Sigmoid colon (tissue), 7 donors: ENCODE results near the gene DRAM2. TPM values are rescaled to one million over a fixed set of nuclear protein-coding genes. Genes with fewer than 3 reads are reported as not detected.

ENCODE experiments used
- DNase-seq: peaks from one replicate; pipeline ENCODE4 v3.0.0-alpha.2; 2019
- H3K27ac ChIP-seq, 4 donors: fragments of 200-600 bp; sonication (generic); one replicate each; pipeline ENCODE4 v1.5.1; 2016 to 2019; ENCODE audit warnings: mild to moderate bottlenecking in 1 of 4
- H3K27me3 ChIP-seq, 3 donors: fragments of 200-600 bp; sonication (generic); one replicate each; pipeline ENCODE4 v1.5.1; 2019; ENCODE audit warnings: mild to moderate bottlenecking in 1 of 3
- H3K36me3 ChIP-seq, 4 donors: fragments of 200-600 bp; sonication (generic); one replicate each; pipeline ENCODE4 v1.5.1; 2016 to 2019
- H3K4me1 ChIP-seq, 4 donors: fragments of 200-600 bp; sonication (generic); one replicate each; pipeline ENCODE4 v1.5.1; 2017 to 2019
- H3K4me3 ChIP-seq, 4 donors: fragments of 200-600 bp; sonication (generic); one replicate each; pipeline ENCODE4 v1.5.1; 2017 to 2019; ENCODE audit warnings: mild to moderate bottlenecking in 2 of 4, moderate library complexity in 1 of 4
- H3K9me3 ChIP-seq, 4 donors: fragments of 200-600 bp in 3 of 4; sonication (generic) in 3 of 4; one replicate each; pipeline versions ENCODE4 v1.5.1 to v1.6.1; 2013 to 2019
- CTCF ChIP-seq, 4 experiments: fragments of 450-650 bp in 3 of 4; fragments of 200-600 bp in 1 of 4; IDR thresholded peaks; one replicate each; pipeline ENCODE4 v1.5.1; 2016 to 2019; ENCODE audit warnings: antibody characterized with exemption in 4 of 4, mild to moderate bottlenecking in 3 of 4, moderate library complexity in 2 of 4
- EP300 ChIP-seq, 4 donors: sonication (generic); formaldehyde crosslinking; IDR thresholded peaks; one replicate each; pipeline ENCODE4 v1.6.1; 2017; ENCODE audit warnings: antibody characterized with exemption in 4 of 4
- POLR2A ChIP-seq, 2 donors: fragments of 450-650 bp; IDR thresholded peaks; one replicate each; pipeline ENCODE4 v1.6.1; 2016; ENCODE audit warnings: antibody characterized with exemption in 2 of 2, mild to moderate bottlenecking in 2 of 2, moderate library complexity in 2 of 2
- POLR2AphosphoS5 ChIP-seq, 4 donors: sonication (generic); formaldehyde crosslinking; IDR thresholded peaks; one replicate each; pipeline ENCODE4 v1.6.1; 2017; ENCODE audit warnings: antibody characterized with exemption in 4 of 4
- WGBS, 2 donors: extraction: QIAGEN DNeasy Blood & Tissue Kit; methylation state at CpG; one replicate each; pipeline ENCODE4 v1.1.7; 2013; 5-methylcytosine and 5-hydroxymethylcytosine counted together
- intact Hi-C: fragments of 100-400 bp; cut with DNase I; formaldehyde crosslinking; loops from one replicate; pipeline ENCODE4 v1.15.1; 2023
- polyA plus RNA-seq, 3 donors: library from polyadenylated mRNA; stranded (reverse); fragments of 200-250 nt; gene quantifications; one replicate each; pipeline ENCODE4 v1.2.3, GENCODE V29; 2013
- total RNA-seq, 4 donors: library from RNA; depleted of rRNA; stranded (reverse); fragments of >200 nt; gene quantifications; one replicate each; pipeline ENCODE4 v1.1.0, GENCODE V29; 2016
- donor health status: healthy with polysubstance abuse.
- donor health status: Bipolar disorder and iron deficiency.
- donor health status: healthy.

The DRAM2 gene
- total and polyA plus RNA-seq, 7 donors = 27.0 to 69.6 (median 52.1) TPM

DNA sequence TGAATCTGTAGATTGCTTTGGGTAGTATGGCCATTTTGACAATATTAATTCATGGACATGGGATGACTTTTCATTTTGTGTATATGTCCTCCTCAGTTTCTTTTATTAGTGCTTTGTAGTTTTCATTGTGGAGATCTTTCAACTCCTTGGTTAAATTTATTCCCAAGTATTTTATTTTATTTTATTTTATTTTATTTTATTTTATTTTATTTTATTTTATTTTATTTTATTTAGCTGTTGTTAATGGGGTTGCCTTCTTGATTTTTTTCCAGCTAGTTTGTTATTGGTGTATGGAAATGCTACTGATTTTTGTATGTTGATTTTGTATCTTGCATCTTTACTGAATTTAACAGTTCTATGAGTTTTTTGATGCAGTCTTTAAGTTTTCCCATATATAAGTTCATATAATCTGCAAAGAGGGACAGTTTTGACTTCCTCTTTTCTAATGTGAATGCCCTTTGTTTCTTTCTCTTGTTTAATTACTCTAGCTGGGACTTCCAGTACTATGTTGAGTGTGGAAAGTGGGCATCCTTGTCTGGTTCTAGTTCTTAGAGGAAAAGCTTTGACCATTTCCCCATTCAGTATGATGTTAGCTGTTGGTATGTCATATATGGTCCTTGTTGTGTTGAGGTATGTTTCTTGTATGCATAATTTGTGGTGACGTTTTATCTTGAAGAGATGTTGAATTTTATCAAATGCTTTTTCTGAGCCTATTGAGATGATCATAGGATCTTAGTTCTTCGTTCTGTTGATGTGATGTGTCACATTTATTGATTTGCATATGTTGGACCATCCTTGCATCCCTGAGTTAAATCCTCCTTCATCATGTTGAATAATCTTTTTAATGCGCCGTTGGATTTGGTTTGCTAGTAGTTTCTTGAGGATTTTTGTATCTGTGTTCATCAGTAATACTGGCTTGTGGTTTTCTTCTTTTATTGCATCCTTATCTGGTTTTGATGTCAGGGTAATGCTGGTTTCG, 14.4 kb upstream of the DRAM2 start:
- H3K9me3 ChIP-seq = no peaks in the 10 kb centered on the region
- no peaks in the 10 kb centered on the region for H3K4me1 ChIP-seq
- WGBS, 2 donors = 95 to 96% methylated on average over 5 of the region's 5 CpGs
- H3K4me3 ChIP-seq = no peak overlapping the region
- H3K27me3 ChIP-seq = no peaks in the 10 kb centered on the region
- H3K36me3 ChIP-seq = peaks cover 0 to 48% (median 12%) of the 10 kb centered on the region in 4 donors
- TF ChIP-seq EP300 (IDR thresholded peaks at IDR 0.05) (no peak), POLR2AphosphoS5 (IDR thresholded peaks at IDR 0.05) (no peak)
- no peak overlapping the region for H3K27ac ChIP-seq
- intact Hi-C loops = no loop called here
- no peak for DNase-seq

DNA sequence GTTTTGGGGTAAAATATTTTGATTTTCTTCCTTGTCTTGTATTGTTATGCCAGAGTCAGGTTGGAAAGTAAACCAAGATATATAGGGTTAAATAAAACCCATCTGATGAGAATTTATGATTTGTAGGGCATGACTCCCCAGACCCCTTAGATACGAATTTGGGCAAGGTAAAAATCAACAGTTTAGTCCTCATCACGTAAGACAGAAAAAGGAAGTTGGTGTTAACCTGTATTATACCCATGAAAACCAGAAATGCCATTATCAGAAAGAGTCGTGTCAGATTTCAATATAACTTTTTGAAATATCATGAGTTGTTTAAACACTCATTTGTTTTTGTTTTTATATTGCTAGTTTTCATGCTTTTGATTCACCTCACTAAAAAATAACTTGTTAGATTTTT, 11.9 kb upstream of the DRAM2 start:
- TF ChIP-seq POLR2A (IDR thresholded peaks at IDR 0.05) (no peak), POLR2AphosphoS5 (IDR thresholded peaks at IDR 0.05) (no peak), EP300 (IDR thresholded peaks at IDR 0.05) (no peak), CTCF (IDR thresholded peaks at IDR 0.05) (no peak)
- Histone ChIP-seq H3K27ac (no peak overlapping the region), H3K4me3 (no peak overlapping the region), H3K4me1 (no peaks in the 10 kb centered on the region), H3K27me3 (no peaks in the 10 kb centered on the region), H3K9me3 (no peaks in the 10 kb centered on the region), H3K36me3 (peaks cover 12 to 62% (median 16%) of the 10 kb centered on the region in 4 donors)
- no peak for DNase-seq
- intact Hi-C loops = no loop called here
- 39 to 53% methylated on average over 3 of the region's 3 CpGs for WGBS, 2 donors

DNA sequence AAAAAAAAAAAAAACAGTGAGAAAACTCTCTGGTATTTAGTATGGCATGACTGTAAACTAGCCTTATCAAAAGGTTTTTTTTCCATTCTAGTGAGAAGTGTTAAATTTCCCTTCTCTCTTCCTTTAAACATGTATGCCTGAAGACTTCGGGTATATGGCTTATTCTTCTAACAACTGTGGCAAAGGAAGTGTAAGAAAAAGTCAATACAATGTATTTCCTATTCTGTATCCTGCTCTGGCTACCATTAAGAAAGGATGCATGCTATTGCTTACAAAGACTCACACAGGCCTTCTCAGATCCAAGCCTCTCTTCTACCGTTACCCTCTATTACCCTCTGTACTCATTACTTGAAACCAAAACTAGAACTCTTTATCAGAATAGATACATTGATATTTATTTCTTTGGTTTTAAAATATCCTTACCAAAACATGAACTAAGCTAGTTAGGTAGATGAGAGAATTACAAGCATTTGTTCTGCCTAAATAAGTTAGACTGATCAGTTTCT, 8.5 kb upstream of the DRAM2 start:
- peaks cover 11 to 52% (median 13%) of the 10 kb centered on the region in 4 donors for H3K36me3 ChIP-seq
- no peak overlapping the region for H3K27ac ChIP-seq
- TF ChIP-seq POLR2AphosphoS5 (IDR thresholded peaks at IDR 0.05) (no peak), EP300 (IDR thresholded peaks at IDR 0.05) (no peak)
- intact Hi-C loops = no loop called here
- H3K9me3 ChIP-seq = no peaks in the 10 kb centered on the region
- peaks cover 0 to 3% (median 0%) of the 10 kb centered on the region in 4 donors for H3K4me1 ChIP-seq
- H3K27me3 ChIP-seq = no peaks in the 10 kb centered on the region
- no peak for DNase-seq
- no peak overlapping the region for H3K4me3 ChIP-seq
- WGBS, 2 donors = 73 to 84% methylated on average over 2 of the region's 2 CpGs

DNA sequence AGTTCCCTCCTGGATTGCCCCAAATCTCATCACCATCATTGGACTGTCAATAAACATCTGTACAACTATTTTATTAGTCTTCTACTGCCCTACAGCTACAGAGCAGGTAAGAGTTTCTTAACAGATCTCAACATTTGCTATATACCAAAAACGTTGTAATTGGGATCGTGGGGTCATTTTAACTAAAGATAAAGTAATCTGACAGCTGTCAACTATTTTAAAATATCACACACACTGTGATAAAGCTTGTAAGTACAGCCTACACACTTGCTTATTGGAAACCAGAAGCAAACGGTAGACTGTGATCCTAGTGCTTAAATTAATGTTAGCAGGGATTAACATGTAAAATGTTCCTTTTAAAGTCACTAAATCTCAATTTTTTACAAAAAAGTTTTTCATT, 8.1 kb upstream of the DRAM2 start:
- no peak for TF ChIP-seq EP300 (IDR thresholded peaks at IDR 0.05)
- peaks cover 0 to 7% (median 0%) of the 10 kb centered on the region in 4 donors for H3K4me1 ChIP-seq
- WGBS, 2 donors = 79 to 80% methylated on average over 3 of the region's 3 CpGs
- no peak overlapping the region for H3K27ac ChIP-seq
- no peak overlapping the region for H3K4me3 ChIP-seq
- DNase-seq = no peak
- intact Hi-C loops = no loop called here
- H3K27me3 ChIP-seq = no peaks in the 10 kb centered on the region
- H3K36me3 ChIP-seq = peaks cover 9 to 47% (median 12%) of the 10 kb centered on the region in 4 donors
- no peaks in the 10 kb centered on the region for H3K9me3 ChIP-seq

DNA sequence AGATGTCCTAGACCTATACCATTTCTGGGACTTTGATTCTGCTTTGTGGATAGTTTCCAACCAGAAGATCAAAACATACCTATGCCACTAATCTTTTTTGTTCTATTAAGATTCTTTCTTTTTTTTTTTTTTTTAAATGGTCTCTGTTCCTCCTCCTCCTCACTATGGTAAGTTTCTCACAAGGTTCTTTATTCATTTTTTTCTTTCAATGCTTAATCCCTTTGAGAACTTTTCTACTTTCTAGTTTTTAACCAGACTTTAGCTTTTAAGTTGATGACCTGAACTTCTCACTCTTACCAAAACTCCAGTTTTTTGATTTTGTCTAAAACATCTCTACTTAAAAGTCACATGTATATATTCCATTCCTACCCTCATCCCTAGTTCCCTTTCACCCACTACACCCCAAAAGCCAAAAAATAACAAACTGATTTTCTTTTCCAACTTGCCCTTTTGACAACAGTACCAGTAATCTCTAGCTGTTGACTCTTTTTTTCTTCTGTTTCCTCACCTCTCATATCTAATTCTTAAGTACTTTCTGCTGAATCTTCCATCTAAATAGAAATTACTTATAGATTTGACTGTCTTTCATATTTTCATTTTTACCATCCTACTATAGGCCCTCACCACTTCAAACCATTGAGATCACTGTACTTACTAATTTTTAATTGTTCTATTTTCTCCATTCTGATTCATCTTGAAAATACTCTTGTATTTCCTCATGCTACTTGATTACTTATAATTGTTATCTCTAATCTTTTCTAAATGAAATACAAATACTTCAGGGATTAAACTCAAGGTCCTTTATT, 6.3 kb upstream of the DRAM2 start:
- Histone ChIP-seq H3K36me3 (peaks cover 7 to 35% (median 11%) of the 10 kb centered on the region in 4 donors), H3K9me3 (no peaks in the 10 kb centered on the region), H3K27me3 (no peaks in the 10 kb centered on the region), H3K27ac (no peak overlapping the region), H3K4me1 (peaks cover 0 to 23% (median 10%) of the 10 kb centered on the region in 4 donors), H3K4me3 (no peak overlapping the region)
- no peak for DNase-seq
- TF ChIP-seq CTCF (IDR thresholded peaks at IDR 0.05) = no peak
- TF ChIP-seq EP300 (IDR thresholded peaks at IDR 0.05) = no peak
- no peak for TF ChIP-seq POLR2A (IDR thresholded peaks at IDR 0.05)
- no peak for TF ChIP-seq POLR2AphosphoS5 (IDR thresholded peaks at IDR 0.05)
- intact Hi-C loops = no loop called here

GRCh38 chr1:111145542-111145941, 5.6 kb upstream of the DRAM2 start:
- H3K9me3 ChIP-seq = no peaks in the 10 kb centered on the region
- H3K4me3 ChIP-seq = no peak overlapping the region
- no peak overlapping the region for H3K27ac ChIP-seq
- H3K4me1 ChIP-seq = peaks cover 0 to 28% (median 15%) of the 10 kb centered on the region in 4 donors
- no peak for DNase-seq
- TF ChIP-seq POLR2A (IDR thresholded peaks at IDR 0.05) = no peak
- TF ChIP-seq EP300 (IDR thresholded peaks at IDR 0.05) = no peak
- TF ChIP-seq CTCF (IDR thresholded peaks at IDR 0.05) = no peak
- H3K36me3 ChIP-seq = peaks cover 6 to 29% (median 9%) of the 10 kb centered on the region in 4 donors
- H3K27me3 ChIP-seq = no peaks in the 10 kb centered on the region
- WGBS, 2 donors = 85 to 89% methylated on average over 2 of the region's 2 CpGs
- intact Hi-C loops = no loop called here
